Prostate gland (tissue), 2 donors: ENCODE results near the gene PEX11B. TPM values are rescaled to one million over a fixed set of nuclear protein-coding genes. Genes with fewer than 3 reads are reported as not detected.

Experiments
- DNase-seq: peaks from one replicate; pipeline ENCODE4 v3.0.0-alpha.2; 2019; ENCODE audit warnings: low spot score
- H3K27ac ChIP-seq, 2 donors: fragments of 200-600 bp; sonication (generic); 2 replicates each; pipeline ENCODE4 v1.5.1; 2017 to 2019
- H3K27me3 ChIP-seq: fragments of 200-600 bp; sonication (generic); replicated peaks from 2 replicates; pipeline ENCODE4 v1.5.1; 2019; ENCODE audit not compliant: insufficient read depth
- H3K36me3 ChIP-seq, 2 donors: fragments of 200-600 bp; sonication (generic); 1 replicate in 1 of 2; 2 replicates in 1 of 2; pipeline versions ENCODE4 v1.5.1 to v1.8.1; 2017 to 2019
- H3K4me1 ChIP-seq: fragments of 200-600 bp; sonication (generic); replicated peaks from 2 replicates; pipeline ENCODE4 v1.5.1; 2019
- H3K4me3 ChIP-seq, 2 donors: fragments of 200-600 bp; sonication (generic); 2 replicates each; pipeline ENCODE4 v1.5.1; 2017 to 2019
- H3K9me3 ChIP-seq: fragments of 200-600 bp; sonication (generic); 2 replicates; pipeline ENCODE4 v1.5.1; 2017
- POLR2A ChIP-seq: fragments of 450-650 bp; IDR thresholded peaks from one replicate; pipeline ENCODE4 v1.6.1; 2016; ENCODE audit warnings: antibody characterized with exemption, mild to moderate bottlenecking
- POLR2AphosphoS5 ChIP-seq: sonication (generic); formaldehyde crosslinking; IDR thresholded peaks from one replicate; pipeline ENCODE4 v1.6.1; 2017; ENCODE audit warnings: antibody characterized with exemption
- WGBS: methylation state at CpG from one replicate; pipeline ENCODE4 v1.1.5; 2018; 5-methylcytosine and 5-hydroxymethylcytosine counted together
- intact Hi-C: fragments of 100-400 bp; cut with DNase I; formaldehyde crosslinking; loops from one replicate; pipeline ENCODE4 v1.14.2; 2022
- total RNA-seq, 2 donors: library from RNA; depleted of rRNA; stranded (reverse); fragments of >200 nt; gene quantifications; one replicate each; pipeline ENCODE4 v1.1.0, GENCODE V29; 2016
- TF ChIP-seq, protein P1 (sequence below), 4 experiments: fragments of 200-600 bp in 2 of 4; fragments of 450-650 bp in 2 of 4; sonication (generic) in 2 of 4; IDR thresholded peaks; 1 replicate in 3 of 4; 2 replicates in 1 of 4; pipeline ENCODE4 v1.5.1; 2016 to 2019; ENCODE audit warnings: antibody characterized with exemption in 4 of 4, mild to moderate bottlenecking in 2 of 4, moderate library complexity in 2 of 4

PEX11B gene
- total RNA-seq, 2 donors from 2014 or later: 35.9 to 37.7 TPM

DNA sequence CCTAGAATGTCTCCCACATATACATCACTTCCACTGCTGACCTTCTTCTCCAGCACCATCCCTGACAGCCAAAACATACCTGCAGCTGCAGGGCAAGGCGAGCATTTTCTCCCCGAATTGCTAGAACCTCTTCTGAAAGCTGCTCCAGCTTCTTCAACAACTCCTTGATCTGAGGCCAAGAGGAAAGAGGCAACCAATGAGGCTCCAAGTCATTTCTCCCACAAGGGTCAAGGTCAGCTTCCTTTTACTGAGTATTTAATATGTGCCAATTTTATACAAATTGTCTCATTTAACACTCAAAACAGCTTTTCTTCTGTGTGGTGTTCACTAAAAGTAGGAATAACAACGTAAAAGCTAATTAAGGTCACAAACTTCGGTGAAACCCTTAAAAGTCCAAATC is 50.3 kb downstream of the PEX11B start:
- H3K4me3 ChIP-seq: no peak overlapping the region
- peaks cover 4% of the 10 kb centered on the region for H3K4me1 ChIP-seq
- no peak for DNase-seq
- intact Hi-C loops: no loop called here
- no peaks in the 10 kb centered on the region for H3K27me3 ChIP-seq
- no peaks in the 10 kb centered on the region for H3K9me3 ChIP-seq
- H3K36me3 ChIP-seq: no peaks in the 10 kb centered on the region
- TF ChIP-seq POLR2AphosphoS5: no peak
- no peak for TF ChIP-seq POLR2A
- TF ChIP-seq, protein P1, sequence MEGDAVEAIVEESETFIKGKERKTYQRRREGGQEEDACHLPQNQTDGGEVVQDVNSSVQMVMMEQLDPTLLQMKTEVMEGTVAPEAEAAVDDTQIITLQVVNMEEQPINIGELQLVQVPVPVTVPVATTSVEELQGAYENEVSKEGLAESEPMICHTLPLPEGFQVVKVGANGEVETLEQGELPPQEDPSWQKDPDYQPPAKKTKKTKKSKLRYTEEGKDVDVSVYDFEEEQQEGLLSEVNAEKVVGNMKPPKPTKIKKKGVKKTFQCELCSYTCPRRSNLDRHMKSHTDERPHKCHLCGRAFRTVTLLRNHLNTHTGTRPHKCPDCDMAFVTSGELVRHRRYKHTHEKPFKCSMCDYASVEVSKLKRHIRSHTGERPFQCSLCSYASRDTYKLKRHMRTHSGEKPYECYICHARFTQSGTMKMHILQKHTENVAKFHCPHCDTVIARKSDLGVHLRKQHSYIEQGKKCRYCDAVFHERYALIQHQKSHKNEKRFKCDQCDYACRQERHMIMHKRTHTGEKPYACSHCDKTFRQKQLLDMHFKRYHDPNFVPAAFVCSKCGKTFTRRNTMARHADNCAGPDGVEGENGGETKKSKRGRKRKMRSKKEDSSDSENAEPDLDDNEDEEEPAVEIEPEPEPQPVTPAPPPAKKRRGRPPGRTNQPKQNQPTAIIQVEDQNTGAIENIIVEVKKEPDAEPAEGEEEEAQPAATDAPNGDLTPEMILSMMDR (IDR thresholded peaks at IDR 0.05): no peak
- 82% methylated on average over 4 of the region's 4 CpGs for WGBS
- no peak overlapping the region for H3K27ac ChIP-seq

DNA sequence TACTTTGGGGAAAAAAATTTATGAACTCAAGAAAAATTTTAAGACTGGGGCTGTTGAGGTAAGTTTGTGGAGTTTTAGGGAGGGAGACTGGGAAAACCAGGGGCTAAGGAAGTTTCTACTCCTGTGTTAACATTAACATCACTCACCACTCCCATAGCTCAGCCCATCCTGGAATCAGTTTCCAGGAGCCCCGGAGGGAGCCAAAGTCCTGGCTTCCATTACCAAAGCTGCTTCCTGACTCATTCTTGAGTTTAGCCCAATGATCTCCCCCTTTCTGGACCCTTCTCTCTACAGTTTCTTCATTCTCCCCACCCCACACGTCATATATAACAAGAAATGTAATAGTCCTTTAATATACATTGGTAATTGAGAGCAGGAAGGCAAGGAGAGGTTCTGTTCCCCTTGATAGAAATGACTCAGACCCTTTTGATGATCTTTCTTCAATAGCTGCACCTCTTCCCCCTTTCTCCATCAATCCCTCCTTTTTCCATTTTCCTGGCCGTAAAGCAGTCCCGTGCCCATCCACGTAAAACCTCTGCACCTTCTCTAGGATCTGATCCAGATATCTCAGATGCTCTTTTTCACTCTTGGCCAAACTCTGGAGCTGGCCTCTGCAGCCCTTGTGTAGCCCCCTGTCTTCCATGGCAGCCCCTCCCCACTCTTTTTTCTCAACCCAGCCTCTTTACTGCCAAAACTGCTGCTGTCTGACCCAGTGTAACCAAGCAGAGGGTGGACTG is 55.1 kb downstream of the PEX11B start:
- H3K4me3 ChIP-seq: no peak overlapping the region
- 67% methylated on average over 5 of the region's 5 CpGs for WGBS

More for the DNA sequence above, 55.1 kb downstream of the PEX11B start:
- no peak for TF ChIP-seq POLR2AphosphoS5
- TF ChIP-seq, protein P1 (IDR thresholded peaks at IDR 0.05): no peak
- no peak for TF ChIP-seq POLR2A
- H3K4me1 ChIP-seq: peaks cover 5% of the 10 kb centered on the region
- no peaks in the 10 kb centered on the region for H3K9me3 ChIP-seq
- H3K36me3 ChIP-seq: no peaks in the 10 kb centered on the region
- H3K27ac ChIP-seq: no peak overlapping the region
- no peaks in the 10 kb centered on the region for H3K27me3 ChIP-seq
- intact Hi-C loops: no loop called here
- no peak for DNase-seq

Other genes starting within 250 kb of the PEX11B start
- gene PDZK1, start 211.3 kb downstream of the PEX11B start, total RNA-seq: under 1 TPM in 1 of 2 donors, not detected in 1; 0.55 TPM
- not detected for gene CD160, start 199.2 kb downstream of the PEX11B start, total RNA-seq
- 10 to 100 TPM; 12.5 to 21.4 TPM for gene RNF115, start 94.6 kb downstream of the PEX11B start, total RNA-seq
- gene POLR3C, start 94.5 kb downstream of the PEX11B start, total RNA-seq: 10 to 100 TPM; 22.5 to 48.0 TPM
- gene NUDT17, start 73.1 kb downstream of the PEX11B start, total RNA-seq: 1 to 10 TPM; 3.5 to 8.6 TPM
- 10 to 100 TPM; 41.7 to 48.8 TPM for gene PIAS3, start 59.6 kb downstream of the PEX11B start, total RNA-seq
- 1 to 10 TPM; 6.6 to 7.5 TPM for gene ANKRD35, start 32.9 kb downstream of the PEX11B start, total RNA-seq
- 1 to 10 TPM; 6.4 to 7.4 TPM for gene ITGA10, start 8.7 kb downstream of the PEX11B start, total RNA-seq
- gene RBM8A, start 8.8 kb upstream of the PEX11B start, total RNA-seq: 100 to 1,000 TPM; 127 to 159 TPM
- 10 to 100 TPM; 30.0 to 31.8 TPM for gene LIX1L, start 39.3 kb upstream of the PEX11B start, total RNA-seq
- gene ANKRD34A, start 45.9 kb upstream of the PEX11B start, total RNA-seq: 1 to 10 TPM; 1.6 to 2.4 TPM
- gene POLR3GL, start 46.0 kb upstream of the PEX11B start, total RNA-seq: 10 to 100 TPM; 20.3 to 23.2 TPM
- gene TXNIP, start 77.9 kb upstream of the PEX11B start, total RNA-seq: 100 to 1,000 TPM; 618 to 736 TPM
- gene HJV, start 103.0 kb upstream of the PEX11B start, total RNA-seq: 1 to 10 TPM in 1 of 2 donors, not detected in 1; 1.2 TPM
- gene NBPF10, start 226.1 kb upstream of the PEX11B start, total RNA-seq: 1 to 10 TPM; 1.2 to 4.1 TPM